Neural cell (in vitro differentiated cells): ENCODE results near the gene PHF12. TPM values are rescaled to one million over a fixed set of nuclear protein-coding genes. Genes with fewer than 3 reads are reported as not detected.

Experiments
- H2AFZ ChIP-seq: fragments of 200-600, 300-800 bp; sonication (generic), shearing (Covaris generic); 2 replicates; pipeline ENCODE4 v1.6.0; 2014; ENCODE audit warnings: low read depth, mild to moderate bottlenecking, antibody characterized with exemption, low read length, moderate library complexity
- H3F3A ChIP-seq: fragments of 200-600 bp; shearing (Covaris generic); 2 replicates; pipeline ENCODE4 v1.6.1; 2016; ENCODE audit warnings: mild to moderate bottlenecking, moderate library complexity, mixed read lengths, antibody characterized with exemption, low read length; ENCODE audit not compliant: insufficient read depth, poor library complexity, severe bottlenecking
- H3K27ac ChIP-seq: fragments of 200-600, 300-800 bp; sonication (generic), shearing (Covaris generic); 2 replicates; pipeline ENCODE4 v1.5.1; 2014; ENCODE audit warnings: mild to moderate bottlenecking, low read length, moderate library complexity
- H3K27me3 ChIP-seq: fragments of 300-800, 200-600 bp; sonication (generic), shearing (Covaris generic); 2 replicates; pipeline ENCODE4 v1.6.0; 2014; ENCODE audit warnings: mild to moderate bottlenecking, low read depth, low read length, moderate library complexity; ENCODE audit not compliant: insufficient read depth
- H3K36me3 ChIP-seq: fragments of 300-800, 200-600 bp; sonication (generic), shearing (Covaris generic); 2 replicates; pipeline ENCODE4 v1.5.1; 2014; ENCODE audit warnings: mild to moderate bottlenecking, antibody characterized with exemption, low read length, moderate library complexity; ENCODE audit not compliant: insufficient read depth
- H3K4me2 ChIP-seq: fragments of 300-800, 200-600 bp; sonication (generic), shearing (Covaris generic); 2 replicates; pipeline ENCODE4 v1.6.0; 2014; ENCODE audit warnings: mild to moderate bottlenecking, low read length
- H3K4me3 ChIP-seq: fragments of 300-800, 200-600 bp; sonication (generic), shearing (Covaris generic); 2 replicates; pipeline ENCODE4 v1.5.1; 2014; ENCODE audit warnings: mild to moderate bottlenecking, low read length, moderate library complexity
- H3K79me2 ChIP-seq: fragments of 200-600 bp; shearing (Covaris generic); replicated peaks from 2 replicates; pipeline ENCODE4 v1.6.0; 2014; ENCODE audit warnings: mild to moderate bottlenecking, low read length, moderate library complexity; ENCODE audit not compliant: insufficient read depth
- H3K9ac ChIP-seq: fragments of 300-800, 200-600 bp; sonication (generic), shearing (Covaris generic); 2 replicates; pipeline ENCODE4 v1.6.1; 2016; ENCODE audit warnings: mild to moderate bottlenecking, low read length, mixed read lengths
- H3K9me2 ChIP-seq: fragments of 200-600 bp; shearing (Covaris generic); 2 replicates; pipeline ENCODE4 v1.6.1; 2016; ENCODE audit warnings: mild to moderate bottlenecking, low read length, mixed read lengths; ENCODE audit not compliant: insufficient read depth
- H3K9me3 ChIP-seq: fragments of 200-600, 300-800 bp; sonication (generic), shearing (Covaris generic); 2 replicates; pipeline ENCODE4 v1.6.1; 2016; ENCODE audit warnings: mild to moderate bottlenecking, mixed run types, low read length, moderate library complexity, mixed read lengths
- H4K20me1 ChIP-seq: fragments of 200-600 bp; shearing (Covaris generic); 2 replicates; pipeline ENCODE4 v1.6.1; 2016; ENCODE audit warnings: mild to moderate bottlenecking, mixed run types; ENCODE audit not compliant: insufficient read depth
- EP300 ChIP-seq: fragments of 450-650 bp; conservative IDR thresholded peaks from 2 replicates; pipeline ENCODE4 v1.6.1; 2014; ENCODE audit warnings: antibody characterized with exemption, mild to moderate bottlenecking, moderate library complexity; ENCODE audit not compliant: poor library complexity, severe bottlenecking
- EZH2 ChIP-seq: fragments of 200-600, 300-800 bp; shearing (Covaris generic), sonication (generic); IDR thresholded peaks from 2 replicates; pipeline ENCODE4 v1.6.1; 2014; ENCODE audit warnings: antibody characterized with exemption, low read length, borderline replicate concordance, mild to moderate bottlenecking; ENCODE audit not compliant: insufficient read depth, poor library complexity, severe bottlenecking
- MXI1 ChIP-seq: fragments of 450-650 bp; conservative IDR thresholded peaks from 2 replicates; pipeline ENCODE4 v1.6.1; 2014; ENCODE audit warnings: antibody characterized with exemption, mild to moderate bottlenecking; ENCODE audit not compliant: poor library complexity, severe bottlenecking
- POLR2AphosphoS5 ChIP-seq: IDR thresholded peaks from 2 replicates; pipeline ENCODE4 v1.6.1; 2012
- RAD21 ChIP-seq: fragments of 450-650 bp; conservative IDR thresholded peaks from 2 replicates; pipeline ENCODE4 v1.6.1; 2014; ENCODE audit warnings: antibody characterized with exemption, mild to moderate bottlenecking, moderate library complexity
- REST ChIP-seq: IDR thresholded peaks from 2 replicates; pipeline ENCODE4 v1.6.1; 2012; ENCODE audit warnings: borderline replicate concordance
- SMC3 ChIP-seq: fragments of 450-650 bp; conservative IDR thresholded peaks from 2 replicates; pipeline ENCODE4 v1.6.1; 2014; ENCODE audit warnings: antibody characterized with exemption, mild to moderate bottlenecking, moderate library complexity; ENCODE audit not compliant: poor library complexity
- TAF1 ChIP-seq: IDR thresholded peaks from 2 replicates; pipeline ENCODE4 v1.6.1; 2012; ENCODE audit warnings: low read depth
- polyA plus RNA-seq: library from polyadenylated mRNA; depleted of rRNA; stranded (reverse); fragments of >200 nt; gene quantifications from 2 replicates; pipeline ENCODE4 v1.2.3, GENCODE V29; 2014
- TF ChIP-seq, protein P1 (sequence below): fragments of 450-650 bp; IDR thresholded peaks from 2 replicates; pipeline ENCODE4 v1.5.1; 2014; ENCODE audit warnings: antibody characterized with exemption, mild to moderate bottlenecking, moderate library complexity; ENCODE audit not compliant: poor library complexity, severe bottlenecking

The PHF12 gene
- polyA plus RNA-seq, 1 donor from 2014 or later = 10.4 TPM

DNA sequence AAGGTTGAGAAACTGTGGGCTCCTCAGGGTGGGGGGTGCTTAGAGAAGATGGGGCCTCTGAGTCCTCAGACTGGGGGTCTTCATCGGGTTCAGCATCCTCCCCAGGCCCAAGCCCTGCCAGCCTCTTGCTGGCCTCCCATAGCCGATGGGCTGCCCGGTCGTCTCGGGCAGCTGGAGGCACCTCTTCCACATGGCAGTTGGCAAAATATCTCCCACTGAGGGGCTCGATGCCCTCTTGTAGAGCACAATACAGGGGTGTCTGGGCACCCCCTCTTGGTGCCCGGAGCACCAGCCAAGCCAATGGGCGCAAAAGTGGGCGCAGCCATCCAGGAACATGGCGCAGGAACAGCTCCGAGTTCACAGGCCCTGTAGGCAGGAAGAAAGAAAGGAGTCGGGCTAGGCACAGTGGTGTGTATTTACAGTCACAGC is 52.8 kb downstream of the PHF12 start:
- Histone ChIP-seq H3K27ac (no peak overlapping the region), H4K20me1 (no peaks in the 10 kb centered on the region), H3F3A (peaks cover 2% of the 10 kb centered on the region), H3K79me2 (peaks cover 34% of the 10 kb centered on the region), H3K36me3 (no peaks in the 10 kb centered on the region), H2AFZ (no peak overlapping the region), H3K4me2 (no peak overlapping the region), H3K9me3 (no peaks in the 10 kb centered on the region), H3K4me3 (no peak overlapping the region), H3K9ac (no peak overlapping the region), H3K9me2 (no peaks in the 10 kb centered on the region), H3K27me3 (no peaks in the 10 kb centered on the region)
- TF ChIP-seq EZH2 = no peak
- TF ChIP-seq RAD21 = no peak
- TF ChIP-seq POLR2AphosphoS5 = no peak
- TF ChIP-seq EP300 = no peak
- TF ChIP-seq MXI1 = no peak
- TF ChIP-seq, protein P1, sequence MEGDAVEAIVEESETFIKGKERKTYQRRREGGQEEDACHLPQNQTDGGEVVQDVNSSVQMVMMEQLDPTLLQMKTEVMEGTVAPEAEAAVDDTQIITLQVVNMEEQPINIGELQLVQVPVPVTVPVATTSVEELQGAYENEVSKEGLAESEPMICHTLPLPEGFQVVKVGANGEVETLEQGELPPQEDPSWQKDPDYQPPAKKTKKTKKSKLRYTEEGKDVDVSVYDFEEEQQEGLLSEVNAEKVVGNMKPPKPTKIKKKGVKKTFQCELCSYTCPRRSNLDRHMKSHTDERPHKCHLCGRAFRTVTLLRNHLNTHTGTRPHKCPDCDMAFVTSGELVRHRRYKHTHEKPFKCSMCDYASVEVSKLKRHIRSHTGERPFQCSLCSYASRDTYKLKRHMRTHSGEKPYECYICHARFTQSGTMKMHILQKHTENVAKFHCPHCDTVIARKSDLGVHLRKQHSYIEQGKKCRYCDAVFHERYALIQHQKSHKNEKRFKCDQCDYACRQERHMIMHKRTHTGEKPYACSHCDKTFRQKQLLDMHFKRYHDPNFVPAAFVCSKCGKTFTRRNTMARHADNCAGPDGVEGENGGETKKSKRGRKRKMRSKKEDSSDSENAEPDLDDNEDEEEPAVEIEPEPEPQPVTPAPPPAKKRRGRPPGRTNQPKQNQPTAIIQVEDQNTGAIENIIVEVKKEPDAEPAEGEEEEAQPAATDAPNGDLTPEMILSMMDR = no peak
- no peak for TF ChIP-seq TAF1
- TF ChIP-seq SMC3 = no peak
- TF ChIP-seq REST = no peak

DNA sequence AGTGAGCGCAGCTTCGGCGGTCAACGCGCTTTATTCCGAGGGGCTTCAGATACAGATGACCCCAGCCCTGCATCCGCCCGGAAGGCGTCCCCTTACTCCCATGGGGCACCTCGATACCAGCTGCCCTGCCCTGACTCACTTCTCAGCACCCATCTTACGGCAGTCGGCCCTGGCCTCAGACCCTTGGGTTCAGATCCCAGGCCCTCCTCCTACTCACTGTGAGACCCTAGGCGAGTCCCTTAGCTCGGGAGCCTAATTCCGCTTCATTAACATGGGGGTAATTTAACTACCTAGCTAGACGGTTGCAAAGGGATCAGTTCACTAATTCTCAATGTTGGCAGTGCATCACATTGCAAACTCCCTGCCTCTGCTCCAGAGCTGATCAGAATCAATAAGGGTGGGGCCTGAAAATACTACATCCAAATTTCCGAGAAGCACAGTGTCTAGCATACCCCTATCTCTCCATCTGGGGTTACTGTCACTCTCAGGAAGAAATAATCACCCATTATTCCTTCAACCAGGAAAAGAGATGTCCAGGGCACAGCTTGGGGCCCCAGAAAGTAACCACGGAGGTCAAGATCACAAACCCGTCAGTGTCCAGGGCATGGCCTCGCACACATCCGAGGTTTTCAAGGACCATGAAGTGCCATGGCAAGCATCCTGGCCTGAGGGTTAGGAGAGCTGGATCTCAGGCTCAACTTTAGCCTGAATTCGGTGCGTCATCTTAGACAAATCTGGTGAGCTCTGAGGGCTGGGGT is 53.4 kb downstream of the PHF12 start:
- Histone ChIP-seq H3F3A (peaks cover 2% of the 10 kb centered on the region), H3K9me2 (no peaks in the 10 kb centered on the region), H3K36me3 (no peaks in the 10 kb centered on the region), H2AFZ (no peak overlapping the region), H3K4me2 (peak overlapping the region; percentile 28), H3K27me3 (no peaks in the 10 kb centered on the region), H3K79me2 (peaks cover 34% of the 10 kb centered on the region), H3K27ac (peak overlapping the region; percentile 18), H3K4me3 (peak overlapping the region; percentile 71), H3K9ac (peak overlapping the region; percentile 85), H4K20me1 (no peaks in the 10 kb centered on the region), H3K9me3 (no peaks in the 10 kb centered on the region)
- no peak for TF ChIP-seq TAF1
- no peak for TF ChIP-seq POLR2AphosphoS5
- TF ChIP-seq, protein P1 = no peak
- TF ChIP-seq EP300 = no peak
- TF ChIP-seq SMC3 = no peak
- TF ChIP-seq MXI1 = peak; percentile 3
- no peak for TF ChIP-seq RAD21
